ENCODE data around the gene SH3RF3.

SH3RF3 gene

DNA sequence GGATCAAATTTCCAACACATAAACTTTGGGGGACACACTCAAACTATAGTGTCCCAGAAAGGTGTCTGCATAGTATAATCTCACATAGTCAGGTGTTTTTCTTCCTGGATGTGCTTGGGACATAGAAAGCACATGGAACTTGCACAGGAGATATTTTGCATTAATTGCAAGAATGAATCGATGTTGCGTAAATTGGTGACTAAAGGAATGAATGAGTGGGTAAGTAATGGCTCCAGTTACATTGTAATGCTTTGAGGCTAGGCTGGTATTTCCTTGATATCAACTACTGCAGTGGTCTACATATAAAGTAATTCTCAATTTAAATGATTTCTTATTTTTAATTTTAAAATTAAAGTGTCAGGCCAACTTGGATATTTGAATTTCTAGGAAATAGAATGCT is 53.4 kb downstream of the SH3RF3 start:
- no peak for DNase-seq (ENCODE audit: low read depth)

GRCh38 chr2:109183871-109184270 is 54.9 kb downstream of the SH3RF3 start:
- DNase-seq (ENCODE audit: low read depth) = no peak

DNA sequence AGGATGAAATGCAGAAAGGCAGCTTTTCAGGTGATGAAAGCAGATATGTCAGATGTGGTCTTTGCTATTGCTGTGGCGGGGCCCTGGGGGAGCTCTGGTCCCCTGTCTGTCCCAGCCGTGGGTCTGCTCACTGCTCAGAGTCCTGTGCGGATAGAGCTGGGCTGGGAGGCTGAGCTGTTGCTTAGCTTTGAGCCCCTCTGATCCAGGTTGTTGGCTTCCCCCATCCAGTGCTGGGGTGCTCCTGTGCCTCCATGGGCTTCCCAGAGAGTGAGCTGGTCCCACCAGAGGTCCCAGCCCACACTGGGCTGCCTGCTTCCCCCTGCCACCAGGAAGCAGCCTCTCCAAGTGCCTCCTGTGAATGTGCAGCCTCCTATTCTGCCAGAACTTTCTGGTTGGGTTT is 55.4 kb downstream of the SH3RF3 start:
- no peak for DNase-seq (ENCODE audit: low read depth)

DNA sequence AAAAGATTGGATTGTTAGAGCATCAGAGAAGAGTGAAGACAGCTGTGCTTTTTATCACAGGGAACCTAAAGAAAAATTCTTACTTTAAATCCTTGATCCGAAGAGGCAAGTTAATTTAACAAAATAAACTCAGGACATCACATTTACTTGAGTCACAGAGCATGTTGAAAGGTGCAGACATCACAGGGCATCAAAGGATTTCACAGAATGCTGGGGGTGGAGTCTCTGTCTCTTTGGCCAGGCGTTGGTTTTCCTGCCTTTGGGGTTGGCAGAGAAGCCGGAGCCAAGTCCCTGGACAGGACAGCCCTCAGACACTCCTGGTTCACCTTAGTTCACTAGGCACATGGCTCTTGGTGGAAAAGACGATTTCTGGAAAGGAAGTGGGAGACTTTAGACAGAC is 56.3 kb downstream of the SH3RF3 start:
- DNase-seq (ENCODE audit: low read depth) = no peak

DNA sequence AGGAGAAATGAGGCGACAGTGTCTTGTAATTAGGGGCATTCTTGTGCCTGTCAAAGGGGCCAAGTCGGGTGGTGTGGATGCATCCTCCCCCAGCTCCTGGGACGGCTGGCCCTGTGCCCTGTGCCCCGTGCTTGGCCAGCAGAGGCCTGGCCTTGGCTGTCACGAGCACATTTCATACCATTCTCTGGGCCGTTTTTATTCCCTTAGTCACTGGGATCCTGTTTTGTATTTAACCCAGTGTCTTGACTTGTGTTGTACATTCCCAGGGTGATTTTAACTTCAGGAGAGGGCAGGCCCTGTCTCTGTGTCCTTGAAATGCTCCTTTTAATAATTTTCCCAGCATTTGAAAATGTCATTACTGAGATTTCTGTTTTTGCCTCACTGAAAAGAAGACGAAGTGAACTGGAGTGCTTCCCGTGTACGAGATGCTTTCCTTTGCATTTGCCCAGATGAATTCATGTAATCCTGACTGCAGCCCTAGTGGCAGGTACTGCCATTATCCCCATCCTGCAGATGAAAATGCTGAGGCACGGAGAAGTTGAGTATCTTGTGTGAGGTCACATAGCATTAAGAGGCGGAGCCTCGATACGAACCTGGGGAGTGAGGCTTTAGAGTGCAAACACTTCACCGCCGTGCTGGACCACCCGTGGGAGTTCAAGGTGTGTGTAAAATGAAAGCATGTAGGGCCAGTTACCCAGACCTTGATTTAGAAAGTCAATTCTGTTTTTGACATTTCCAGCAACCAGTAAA is 57.0 kb downstream of the SH3RF3 start:
- DNase-seq (ENCODE audit: low read depth) = no peak

DNA sequence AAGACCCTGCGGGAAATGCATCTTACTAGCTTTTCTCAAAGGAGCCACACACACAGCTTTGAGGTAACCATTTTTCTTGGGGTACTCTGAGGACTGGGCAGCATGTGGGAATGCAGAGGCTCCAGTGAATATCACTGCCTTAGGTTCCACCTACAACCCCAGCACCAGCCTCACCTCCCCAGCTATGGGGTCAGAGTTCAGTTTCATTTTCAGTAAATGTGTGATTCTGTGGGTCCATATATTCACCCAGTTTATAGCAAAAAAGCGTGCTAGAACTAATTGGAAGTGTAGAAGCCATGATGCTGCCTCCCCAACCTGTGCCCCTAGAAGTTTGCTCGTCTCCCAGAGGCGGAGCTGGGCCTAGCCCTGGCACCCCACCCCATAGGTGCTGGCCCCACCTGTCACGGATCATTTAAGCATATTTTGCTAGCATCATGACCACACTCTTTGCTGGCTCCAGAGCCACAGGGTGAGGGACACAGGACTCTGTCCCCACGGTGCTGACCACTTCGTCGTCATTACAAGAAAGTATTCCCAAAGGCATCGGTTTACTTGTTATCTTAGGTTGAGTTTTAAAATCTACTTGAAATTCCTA is 57.7 kb downstream of the SH3RF3 start:
- DNase-seq (ENCODE audit: low read depth) = no peak

GRCh38 chr2:109187711-109188495 is 58.9 kb downstream of the SH3RF3 start:
- DNase-seq (ENCODE audit: low read depth) = no peak

DNA sequence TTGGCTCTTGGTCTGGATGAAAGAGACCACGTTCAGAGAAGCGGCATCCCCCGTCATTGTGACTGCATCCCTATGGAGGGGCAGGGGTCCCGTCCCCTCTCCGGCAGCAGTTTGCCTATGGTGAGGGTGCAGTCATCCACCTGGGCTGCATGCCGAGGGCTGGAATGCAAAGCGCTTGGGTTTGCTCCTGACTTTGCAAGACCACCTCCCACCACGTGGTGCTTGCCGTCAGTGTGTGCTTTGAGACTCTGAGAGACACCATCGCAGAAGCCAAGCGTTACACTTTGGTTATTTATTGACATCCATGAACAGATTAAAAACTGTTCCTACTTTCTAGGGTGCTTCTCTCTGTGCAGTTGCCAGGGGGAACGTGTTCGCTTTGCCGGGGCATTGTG is 59.5 kb downstream of the SH3RF3 start:
- DNase-seq (ENCODE audit: low read depth) = no peak

DNA sequence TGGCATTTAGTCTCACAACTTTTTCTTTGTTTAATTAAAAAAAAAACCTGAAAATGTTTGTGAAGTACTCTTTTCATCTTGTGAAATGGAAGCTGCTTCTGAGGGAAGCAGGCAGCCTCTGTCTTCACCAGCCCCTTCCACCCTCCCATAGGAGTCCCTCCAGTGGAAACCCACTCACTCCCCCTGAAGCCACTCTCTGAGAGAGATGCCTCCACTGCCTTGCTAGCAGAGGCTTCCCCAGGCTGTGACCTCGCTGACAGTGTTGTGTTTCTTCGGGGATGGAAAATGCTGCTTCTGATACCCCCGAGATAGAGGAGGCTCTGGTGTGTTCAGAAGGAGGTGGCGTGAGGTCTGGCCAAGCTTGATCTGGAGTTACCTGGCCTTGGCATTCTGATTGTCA is 59.9 kb downstream of the SH3RF3 start:
- DNase-seq (ENCODE audit: low read depth) = no peak

GRCh38 chr2:109189751-109190150 is 60.7 kb downstream of the SH3RF3 start:
- no peak for DNase-seq (ENCODE audit: low read depth)

DNA sequence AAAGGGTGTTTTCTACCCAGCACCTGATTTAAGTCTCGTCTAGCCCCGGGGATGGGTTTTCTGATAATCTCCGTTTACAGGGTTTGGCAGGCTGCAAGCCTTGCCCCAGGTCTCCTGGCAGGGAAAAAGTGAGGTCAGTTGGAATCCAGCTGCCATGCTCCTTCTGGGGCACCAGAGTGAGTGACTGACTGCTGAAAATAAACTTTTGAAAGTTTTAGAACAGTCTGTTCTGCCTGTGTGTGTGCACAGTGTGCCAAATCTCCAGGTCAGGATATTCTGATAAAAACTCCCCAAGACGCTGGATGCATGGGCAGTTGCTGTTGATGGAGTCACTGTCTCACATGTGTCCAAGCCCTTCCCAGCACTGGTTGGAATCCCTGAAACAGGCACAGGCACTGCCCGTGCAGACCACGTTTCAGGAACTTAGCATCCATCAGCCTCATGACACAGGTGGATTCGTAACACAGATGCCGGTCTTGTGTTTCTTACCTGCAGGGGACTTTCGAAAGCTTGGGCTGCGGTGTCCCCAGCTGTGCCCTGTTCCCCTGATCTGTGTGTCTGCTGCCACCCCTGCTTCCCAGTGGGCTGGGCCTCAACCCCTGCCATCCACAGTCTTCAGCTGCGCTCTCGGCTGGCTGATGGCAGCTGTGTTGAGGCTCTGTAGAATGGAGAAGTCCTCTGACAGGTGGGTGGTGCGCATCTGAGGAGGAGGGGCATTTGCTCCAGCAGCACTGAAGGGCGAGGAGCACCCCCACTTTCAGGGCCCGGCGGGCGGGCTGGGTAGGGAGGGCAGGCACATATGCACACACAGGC is 65.0 kb downstream of the SH3RF3 start:
- no peak for DNase-seq (ENCODE audit: low read depth)

DNA sequence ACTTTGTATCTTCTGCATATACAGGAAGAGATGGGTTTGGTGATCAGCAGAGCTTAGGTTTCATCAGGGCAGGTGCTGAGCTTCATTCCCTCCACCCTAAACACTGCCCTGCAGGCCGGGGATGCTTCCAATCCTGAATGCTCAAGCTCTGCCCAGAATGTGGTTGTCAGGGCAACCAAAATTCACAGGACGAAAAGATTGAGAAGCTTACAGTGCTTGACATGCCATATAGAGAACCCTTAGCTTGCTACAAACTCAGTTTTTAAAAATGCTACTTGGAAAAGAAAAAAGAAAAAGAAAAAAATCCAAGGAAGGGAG is 65.6 kb downstream of the SH3RF3 start:
- DNase-seq (ENCODE audit: low read depth) = no peak

- no peak for DNase-seq (ENCODE audit: low read depth)
Observed at GRCh38 chr2:109195193-109196045, 66.4 kb downstream of the SH3RF3 start.

DNA sequence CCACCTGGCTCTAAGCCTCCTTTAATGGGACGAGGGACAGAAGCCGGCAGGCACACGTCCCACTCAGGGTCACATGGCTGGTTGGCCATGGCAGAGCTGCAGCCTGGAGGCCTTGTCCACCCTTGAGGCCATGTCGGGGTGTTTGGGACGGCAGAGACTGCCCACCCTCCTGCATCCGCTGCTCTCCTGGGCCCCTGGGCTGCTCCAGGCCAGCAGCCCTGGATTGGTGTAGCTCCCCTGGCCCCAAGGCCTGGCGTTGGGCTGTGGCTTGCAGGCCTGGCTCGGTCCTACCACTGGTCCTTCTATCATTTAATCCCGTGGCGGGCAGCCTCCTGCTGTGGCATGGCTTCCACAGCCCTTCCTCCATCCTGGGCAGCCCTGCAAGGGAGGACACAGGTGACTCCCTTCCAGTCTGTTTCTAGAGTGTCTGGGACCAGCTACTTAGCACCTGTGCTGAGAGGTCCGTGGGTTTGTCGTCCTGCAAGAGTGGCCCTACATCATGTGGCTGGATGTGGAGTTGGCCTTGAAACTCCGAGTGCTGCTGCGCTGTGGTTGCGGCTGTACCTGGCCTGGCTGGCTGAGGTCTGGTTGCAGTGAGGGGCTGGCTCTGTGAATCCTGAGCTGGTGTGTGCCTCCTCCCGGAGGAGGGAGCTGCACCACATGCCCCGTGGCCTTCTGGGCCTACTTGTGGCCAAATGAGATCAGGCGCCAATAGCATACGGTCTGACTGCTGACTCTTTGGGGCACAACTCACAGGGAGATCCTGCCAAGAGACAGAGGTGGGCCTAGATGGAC is 67.3 kb downstream of the SH3RF3 start:
- DNase-seq (ENCODE audit: low read depth) = no peak

- DNase-seq (ENCODE audit: low read depth) = no peak
Observed at GRCh38 chr2:109197491-109198418, 68.8 kb downstream of the SH3RF3 start.

DNA sequence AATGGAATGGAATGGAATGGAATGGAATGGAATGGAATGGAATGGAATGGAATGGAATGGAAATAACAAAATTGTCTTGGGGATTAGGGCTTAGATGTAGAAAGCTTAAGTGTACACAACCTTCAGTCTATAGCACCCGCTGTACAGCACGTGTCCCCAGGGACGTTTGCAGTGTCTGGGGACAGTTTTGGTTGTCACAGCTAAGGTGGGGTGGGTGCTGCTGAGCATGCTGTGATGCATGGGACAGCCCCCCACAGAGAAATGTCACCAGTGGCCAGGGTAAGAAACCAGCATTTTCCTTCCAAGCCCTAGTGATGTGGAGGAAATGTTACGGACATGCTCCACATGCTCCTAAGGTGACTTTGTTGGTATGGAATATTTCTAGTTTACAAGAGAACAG is 70.8 kb downstream of the SH3RF3 start:
- no peak for DNase-seq (ENCODE audit: low read depth)

- no peak for DNase-seq (ENCODE audit: low read depth)
Observed at GRCh38 chr2:109200616-109201464, 71.8 kb downstream of the SH3RF3 start.

- no peak for DNase-seq (ENCODE audit: low read depth)
Observed at GRCh38 chr2:109201465-109202327, 72.7 kb downstream of the SH3RF3 start.
